Ramos (cell line): Measurements from ENCODE around the gene SPOCK1.

Source experiments
- in situ Hi-C: fragments of 300-500 bp; cut with MboI; formaldehyde crosslinking; loops from one replicate; pipeline ENCODE4 v1.14.3; 2022; ENCODE audit warnings: low sequenced_read_pairs; ENCODE audit not compliant: unreplicated experiment

SPOCK1 gene

GRCh38 chr5:137372016-137372772 lies 126.9 kb downstream of the SPOCK1 start:
- in situ Hi-C loops, result no loop called here

- in situ Hi-C loops, result no loop called here
These were observed 128.7 kb downstream of the SPOCK1 start for GRCh38 chr5:137370096-137371071.

GRCh38 chr5:137368651-137369050 lies 130.5 kb downstream of the SPOCK1 start:
- in situ Hi-C loops, result no loop called here

- in situ Hi-C loops, result no loop called here
These were observed 131.2 kb downstream of the SPOCK1 start for GRCh38 chr5:137367951-137368350.

GRCh38 chr5:137366526-137366925 lies 132.6 kb downstream of the SPOCK1 start:
- in situ Hi-C loops, result no loop called here

- in situ Hi-C loops, result no loop called here
These were observed 133.8 kb downstream of the SPOCK1 start for GRCh38 chr5:137365126-137365865.

GRCh38 chr5:137361280-137361679 lies 137.8 kb downstream of the SPOCK1 start:
- in situ Hi-C loops, result no loop called here

- in situ Hi-C loops, result no loop called here
These were observed 138.5 kb downstream of the SPOCK1 start for GRCh38 chr5:137360607-137361006.

- in situ Hi-C loops, result no loop called here
These were observed 139.2 kb downstream of the SPOCK1 start for GRCh38 chr5:137359941-137360340.

- in situ Hi-C loops, result no loop called here
These were observed 141.7 kb downstream of the SPOCK1 start for GRCh38 chr5:137357436-137357835.

- in situ Hi-C loops, result no loop called here
These were observed 143.0 kb downstream of the SPOCK1 start for GRCh38 chr5:137356127-137356526.

- in situ Hi-C loops, result no loop called here
These were observed 143.4 kb downstream of the SPOCK1 start for GRCh38 chr5:137355708-137356107.

- in situ Hi-C loops, result no loop called here
These were observed 147.0 kb downstream of the SPOCK1 start for GRCh38 chr5:137352095-137352494.

GRCh38 chr5:137350791-137351190 lies 148.3 kb downstream of the SPOCK1 start:
- in situ Hi-C loops, result no loop called here

GRCh38 chr5:137348759-137349158 lies 150.4 kb downstream of the SPOCK1 start:
- in situ Hi-C loops, result no loop called here

GRCh38 chr5:137347865-137348264 lies 151.3 kb downstream of the SPOCK1 start:
- in situ Hi-C loops, result no loop called here

- in situ Hi-C loops, result no loop called here
These were observed 152.8 kb downstream of the SPOCK1 start for GRCh38 chr5:137346281-137346680.

- in situ Hi-C loops, result no loop called here
These were observed 153.7 kb downstream of the SPOCK1 start for GRCh38 chr5:137345396-137345795.

- in situ Hi-C loops, result no loop called here
These were observed 154.3 kb downstream of the SPOCK1 start for GRCh38 chr5:137344723-137345322.

- in situ Hi-C loops, result no loop called here
These were observed 155.1 kb downstream of the SPOCK1 start for GRCh38 chr5:137344021-137344420.
